NCI-H524 treated with DMSO at 0.1 percent for 48 hours (cell line): ENCODE results near the gene EBF3.

ENCODE experiments used
- DNase-seq: peaks from one replicate; lab custom pipeline; 2025; lab: John Stamatoyannopoulos, UW

EBF3 gene

DNA sequence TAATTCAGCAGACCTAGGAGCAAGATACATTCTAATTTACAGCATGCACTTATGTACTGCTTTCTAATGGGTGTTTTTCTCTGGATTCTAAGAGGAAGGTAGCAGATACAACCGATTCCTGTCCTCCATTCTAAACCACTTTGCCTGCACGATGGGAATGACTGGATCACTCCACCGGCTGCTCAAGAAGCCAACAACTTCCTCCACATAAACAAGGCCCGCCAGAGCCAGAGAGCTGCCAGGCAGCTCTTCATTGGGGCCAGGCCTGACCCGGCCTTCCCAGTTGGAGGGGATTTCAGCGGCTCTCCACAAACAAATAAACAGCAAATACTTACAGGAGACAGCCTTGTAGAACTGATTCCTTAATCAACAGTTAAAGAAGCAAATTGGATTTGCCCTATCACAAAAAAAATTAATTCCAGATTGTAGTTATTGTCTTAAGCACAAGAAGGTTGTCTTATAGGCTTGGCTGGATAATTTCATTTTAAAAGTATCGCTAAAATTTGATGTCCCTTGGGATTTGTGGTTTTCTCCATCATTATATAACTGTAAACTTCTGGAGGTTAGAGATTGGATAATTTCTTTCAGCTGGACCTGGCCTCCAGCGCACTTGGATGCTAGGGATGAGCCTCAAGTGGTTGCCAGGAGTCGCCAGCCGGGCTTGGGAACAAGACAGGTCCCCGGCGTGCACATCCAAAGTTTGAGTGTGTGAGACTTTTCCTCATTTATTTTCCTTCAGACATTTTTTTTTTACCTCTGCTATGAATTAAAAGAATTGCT lies 20.9 kb downstream of the EBF3 start:
- DNase-seq, result no peak

DNA sequence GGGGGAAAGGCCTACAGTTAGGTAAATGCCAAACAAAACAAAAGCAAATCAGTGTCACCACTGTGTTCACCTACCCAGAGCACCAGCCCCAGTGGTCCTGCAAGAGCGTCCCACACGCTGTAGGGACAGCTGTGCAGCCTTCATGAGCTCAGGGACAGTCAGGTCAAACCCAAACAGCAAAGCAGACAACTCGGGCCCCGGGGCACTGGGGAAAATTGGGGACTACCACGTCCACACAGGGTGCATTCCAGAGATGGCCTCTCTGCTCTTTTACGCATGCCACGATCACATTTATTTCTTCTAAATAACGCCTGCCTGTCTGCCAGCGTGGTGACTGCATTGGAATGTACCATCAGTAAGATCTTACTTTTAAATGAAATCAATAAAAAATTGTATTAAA lies 21.7 kb downstream of the EBF3 start:
- no peak for DNase-seq

DNA sequence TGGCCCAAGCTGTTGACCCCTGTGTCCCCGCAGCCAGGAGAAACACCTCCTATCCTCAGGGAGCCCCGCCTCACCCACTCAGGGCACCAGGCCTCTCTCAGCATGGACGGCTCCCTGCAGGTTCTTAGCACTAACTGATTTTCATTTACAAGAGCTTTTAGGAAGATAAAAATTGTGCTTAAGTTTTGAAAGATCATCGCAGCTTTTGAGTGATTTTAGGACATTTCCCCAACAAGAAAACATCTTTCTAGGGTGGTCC lies 22.1 kb downstream of the EBF3 start:
- DNase-seq, result no peak

DNA sequence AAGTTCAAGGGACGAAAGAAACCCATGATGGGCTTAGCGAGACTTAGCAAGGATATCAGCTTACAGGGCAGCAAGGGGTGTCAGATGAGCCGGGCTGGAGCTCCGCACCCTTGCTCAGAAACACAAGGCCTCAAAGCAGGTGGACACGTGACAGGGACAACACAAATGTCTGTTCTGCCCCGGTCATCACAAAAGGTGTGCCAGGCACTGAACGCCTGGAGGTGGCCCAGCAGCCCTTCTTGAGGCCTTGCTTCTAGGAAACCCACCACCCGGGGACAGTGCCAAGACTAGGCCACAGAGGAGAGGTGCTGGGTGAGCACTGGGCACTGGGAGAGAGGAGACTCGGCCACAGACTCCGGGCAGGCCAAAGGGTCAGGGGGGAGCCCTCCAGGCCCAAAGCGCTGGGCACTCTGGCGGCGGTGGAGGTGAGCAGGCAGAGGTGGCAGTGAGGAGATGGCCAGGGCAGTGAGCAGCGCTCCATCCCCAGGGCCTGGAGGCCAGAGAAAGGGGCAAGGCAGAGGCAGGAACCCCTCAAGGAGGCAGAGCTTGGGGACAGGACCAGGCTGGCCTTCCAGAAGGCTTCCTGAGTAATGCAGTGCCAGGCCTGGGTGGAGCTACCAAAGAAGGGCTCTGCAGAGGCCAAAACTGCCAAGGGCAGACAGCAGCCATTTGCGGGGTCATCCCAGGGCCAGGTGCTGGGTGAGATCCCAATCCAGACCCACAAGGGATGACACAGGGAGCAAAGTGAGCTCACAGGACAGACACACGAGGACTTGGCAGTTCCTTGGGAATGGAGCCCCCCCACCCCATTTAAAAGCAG lies 22.7 kb downstream of the EBF3 start:
- DNase-seq, result no peak

DNA sequence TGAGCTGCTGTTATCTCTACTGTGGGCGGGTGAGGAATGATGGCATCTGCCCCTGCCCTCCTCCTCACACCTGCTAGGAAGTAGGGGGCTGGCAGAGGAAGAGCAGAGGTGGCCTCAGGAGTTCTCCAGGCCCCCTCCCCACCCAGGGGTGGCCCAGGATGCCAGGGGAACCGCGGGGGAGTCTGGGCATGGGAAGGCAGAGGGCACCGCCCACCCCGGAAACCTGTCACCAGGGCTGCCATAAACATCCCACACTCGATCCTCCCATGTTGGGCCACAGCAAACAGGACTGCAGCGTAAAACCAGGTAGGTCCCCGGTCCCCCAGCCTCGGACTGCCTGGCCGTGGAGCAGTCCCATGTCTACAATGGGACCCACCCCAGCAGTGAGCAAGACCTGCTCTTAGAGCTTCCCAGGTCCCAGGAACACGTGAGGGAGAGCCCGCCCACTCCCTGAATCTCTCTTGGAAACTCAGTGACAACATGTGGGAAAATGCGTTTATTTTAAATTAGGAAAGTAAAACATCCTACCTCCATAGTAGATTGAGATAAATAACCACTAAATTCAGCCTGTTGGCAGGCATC lies 23.4 kb downstream of the EBF3 start:
- DNase-seq, result no peak

DNA sequence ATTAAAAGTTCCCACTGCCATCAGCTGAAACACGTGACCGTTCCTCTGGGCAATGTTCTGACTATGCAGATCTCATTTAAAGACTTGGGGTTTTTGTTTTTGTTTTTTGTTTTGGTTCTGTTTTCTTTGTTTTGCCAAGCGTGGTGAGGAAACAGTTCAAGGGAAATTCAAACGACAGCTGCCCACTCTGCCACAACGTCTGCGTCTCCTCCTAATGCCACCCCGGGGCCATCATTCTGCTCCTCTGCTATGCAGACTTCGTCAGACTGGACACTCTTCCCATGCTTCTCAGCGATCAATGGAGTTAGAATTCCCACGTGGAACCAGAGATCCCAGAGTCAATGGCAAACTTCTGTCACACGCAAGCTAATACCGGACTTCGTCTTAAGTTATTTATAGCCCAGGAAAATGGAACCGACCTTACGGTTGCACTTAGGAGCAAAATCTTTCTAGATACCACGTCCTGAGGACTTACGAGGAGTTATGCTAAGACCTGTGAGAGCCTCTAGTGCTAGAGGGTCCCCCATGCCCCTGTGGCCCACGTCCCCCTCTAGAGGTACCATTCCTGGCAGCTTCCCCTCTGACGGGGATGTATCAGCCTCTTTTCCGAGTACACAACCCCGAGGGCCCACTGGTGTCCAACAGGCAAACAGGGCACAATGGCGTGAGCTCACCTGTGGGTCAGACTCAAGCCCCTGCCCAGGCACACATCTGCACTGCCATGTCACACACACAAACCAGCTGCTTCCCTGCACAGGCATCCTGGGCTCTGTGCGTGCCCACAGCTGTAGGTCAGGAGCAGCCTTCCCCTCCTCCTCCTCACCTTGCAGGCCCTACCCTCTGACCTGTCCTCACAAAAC lies 24.4 kb downstream of the EBF3 start:
- DNase-seq, result no peak

DNA sequence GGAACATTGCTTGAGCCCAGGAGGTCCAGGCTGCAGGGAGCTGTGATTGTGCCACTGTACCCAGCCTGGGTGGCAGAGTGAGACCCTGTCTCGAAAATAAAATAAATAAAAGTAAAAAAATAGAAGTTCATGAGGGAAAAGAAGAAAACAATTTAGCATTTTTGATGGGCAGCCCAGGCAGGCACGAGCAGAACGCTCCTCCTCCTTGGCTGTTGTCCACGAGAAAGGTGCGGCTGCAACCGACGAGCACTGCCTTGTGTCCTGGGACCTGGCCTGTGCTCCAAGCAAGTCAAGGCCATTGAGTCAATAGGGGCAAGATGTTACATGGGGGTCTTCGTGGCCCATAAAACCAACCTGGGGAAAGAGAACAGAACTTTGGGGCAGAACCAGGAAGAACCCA lies 25.6 kb downstream of the EBF3 start:
- no peak for DNase-seq

DNA sequence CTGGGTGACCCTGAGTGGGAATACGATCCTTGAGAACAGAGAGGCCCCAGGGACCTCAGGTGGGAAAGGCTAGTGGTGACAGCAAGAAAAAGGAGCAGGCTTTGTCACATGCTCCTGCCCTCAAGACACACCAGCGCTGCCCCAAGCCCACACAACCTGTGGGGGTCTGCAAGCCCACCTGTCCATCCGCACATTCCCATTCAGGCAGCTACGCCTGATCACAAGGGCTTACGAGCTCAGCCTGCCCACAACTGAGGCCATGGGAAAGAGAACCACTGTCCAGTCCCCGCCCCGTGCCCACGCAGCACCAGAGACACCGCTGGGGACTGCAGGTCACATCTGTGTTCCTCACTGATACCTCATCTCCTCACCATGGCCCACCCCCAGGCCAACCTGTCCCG lies 26.7 kb downstream of the EBF3 start:
- no peak for DNase-seq

DNA sequence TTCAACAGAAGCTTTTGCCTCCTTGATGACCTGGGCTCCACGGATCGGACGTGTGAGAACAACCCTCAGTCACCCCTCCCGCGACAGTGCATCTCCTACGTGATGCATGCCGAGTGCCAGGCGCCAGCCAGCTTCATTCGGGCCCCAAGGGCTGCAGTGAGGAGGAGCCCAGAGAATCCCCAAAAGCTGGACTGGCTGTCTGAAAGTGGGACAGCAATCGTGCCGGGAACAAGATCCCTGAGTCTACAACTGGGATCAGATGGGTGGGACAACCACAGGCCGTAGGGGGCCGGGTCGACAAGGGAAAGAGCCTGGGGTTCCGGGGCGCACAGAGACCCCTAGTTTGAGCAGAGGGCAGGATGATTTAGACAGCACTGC lies 27.2 kb downstream of the EBF3 start:
- no peak for DNase-seq

DNA sequence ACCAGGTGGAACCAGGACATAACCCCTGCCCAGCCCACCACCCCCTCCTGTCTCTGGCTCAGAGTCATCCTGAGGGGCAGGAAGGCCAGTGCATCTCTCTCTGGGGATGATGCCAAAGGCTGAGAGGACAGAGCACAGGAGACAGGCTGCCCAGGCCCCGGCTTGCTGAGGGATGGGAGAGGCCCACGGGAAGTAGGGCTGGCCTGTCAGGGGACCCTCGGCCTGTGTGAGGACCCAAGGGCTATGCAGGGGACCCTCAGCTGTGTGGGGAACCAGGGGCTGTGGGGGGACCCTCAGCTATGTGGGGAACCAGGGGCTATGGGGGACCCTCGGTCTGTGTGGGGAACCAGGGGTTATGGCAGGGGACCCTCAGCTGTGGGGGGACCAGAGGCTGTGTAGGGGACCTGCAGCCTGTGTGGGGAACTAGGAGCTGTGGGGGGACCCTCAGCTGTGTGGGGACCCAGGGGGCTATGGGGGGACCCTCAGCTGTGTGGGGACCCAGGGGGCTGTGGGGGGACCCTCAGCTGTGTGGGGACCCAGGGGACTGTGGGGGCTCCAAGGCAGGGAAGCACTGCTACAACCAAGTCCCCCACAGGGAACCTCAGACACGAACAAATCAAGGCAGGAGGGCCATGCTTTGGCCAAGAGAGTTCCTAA lies 27.7 kb downstream of the EBF3 start:
- DNase-seq, result no peak

DNA sequence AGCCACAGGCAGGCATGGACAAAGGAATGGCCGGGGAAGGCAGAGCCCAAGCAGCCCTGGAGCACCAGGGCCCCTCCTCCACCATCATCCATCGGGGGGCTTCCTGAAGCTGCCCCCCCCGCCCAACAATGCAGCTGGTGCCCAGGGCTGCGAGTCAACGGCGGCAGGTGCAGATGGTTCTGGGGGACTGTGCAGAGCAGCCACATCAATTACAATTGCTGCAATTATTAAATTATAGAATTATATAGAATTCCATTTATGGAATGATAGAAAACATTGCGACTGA lies 28.3 kb downstream of the EBF3 start:
- no peak for DNase-seq

DNA sequence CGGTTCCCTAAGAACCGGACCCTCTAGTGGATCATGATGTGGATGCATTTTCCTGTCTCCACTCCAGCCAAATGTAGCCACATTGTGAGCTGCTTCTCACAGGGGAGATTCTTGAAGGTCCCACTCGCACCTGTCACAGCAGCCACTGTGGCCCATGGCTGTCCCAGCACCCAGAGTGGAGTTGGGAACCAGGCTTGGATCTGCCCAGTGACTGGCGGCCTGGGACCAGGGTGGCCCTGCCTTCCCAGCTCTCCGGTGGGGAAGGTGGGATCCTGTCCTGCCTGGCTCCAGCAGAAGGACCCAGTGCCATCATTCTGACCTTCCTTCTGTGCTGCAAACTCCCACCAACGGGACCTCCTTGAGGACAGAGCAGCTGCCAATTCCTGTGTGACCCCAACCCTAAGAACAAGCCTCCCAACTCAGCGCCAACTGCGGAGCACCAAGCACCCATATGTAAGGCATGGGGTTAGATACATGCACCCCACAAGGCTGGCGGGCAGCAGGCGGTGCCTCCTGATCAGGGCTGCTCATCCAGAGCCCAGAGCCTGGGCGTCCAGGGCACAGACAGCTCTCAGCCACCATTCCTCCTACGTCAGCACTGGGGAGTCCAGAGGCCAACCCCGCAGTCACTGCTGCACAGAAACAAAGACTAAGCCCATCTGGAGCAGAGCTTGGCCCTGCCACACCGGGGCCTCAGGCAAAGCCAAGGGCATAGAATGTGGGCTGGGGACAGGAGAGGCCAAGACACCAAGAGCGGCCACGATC lies 28.8 kb downstream of the EBF3 start:
- DNase-seq, result no peak

DNA sequence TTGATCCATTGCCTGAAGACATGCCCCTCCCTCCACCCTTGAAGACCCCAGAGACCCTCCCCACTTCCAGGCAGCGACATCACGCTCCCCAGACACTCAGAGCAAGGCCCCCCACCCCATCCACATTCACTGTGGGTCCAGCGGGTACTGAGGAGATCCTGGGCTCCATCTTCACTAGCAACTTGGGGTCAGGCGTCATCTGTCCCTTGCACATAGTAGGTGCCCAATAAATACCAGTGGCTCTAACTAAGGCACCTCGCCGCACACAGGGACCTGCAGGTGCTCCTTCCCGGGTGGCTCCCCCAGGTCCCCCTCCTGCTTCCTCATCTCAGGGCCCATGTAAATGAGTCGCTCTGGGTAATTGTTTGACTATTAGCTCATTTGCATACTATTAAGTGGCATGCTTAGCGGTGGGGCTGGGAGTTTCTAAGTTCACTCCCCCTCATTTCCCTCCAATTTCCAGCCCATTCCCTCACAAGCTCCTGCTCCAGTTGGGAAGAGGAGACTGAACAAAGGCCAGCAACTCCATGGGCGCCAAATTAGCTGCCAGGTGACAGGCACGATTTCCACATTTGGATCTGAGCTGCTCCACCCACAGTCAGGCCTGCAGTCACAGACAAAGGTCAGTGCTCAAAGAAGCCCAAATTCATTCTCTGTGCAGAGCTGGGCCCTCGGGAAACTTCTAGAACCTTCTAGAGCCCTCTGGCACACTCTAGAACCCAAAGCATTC lies 29.7 kb downstream of the EBF3 start:
- DNase-seq, result no peak

DNA sequence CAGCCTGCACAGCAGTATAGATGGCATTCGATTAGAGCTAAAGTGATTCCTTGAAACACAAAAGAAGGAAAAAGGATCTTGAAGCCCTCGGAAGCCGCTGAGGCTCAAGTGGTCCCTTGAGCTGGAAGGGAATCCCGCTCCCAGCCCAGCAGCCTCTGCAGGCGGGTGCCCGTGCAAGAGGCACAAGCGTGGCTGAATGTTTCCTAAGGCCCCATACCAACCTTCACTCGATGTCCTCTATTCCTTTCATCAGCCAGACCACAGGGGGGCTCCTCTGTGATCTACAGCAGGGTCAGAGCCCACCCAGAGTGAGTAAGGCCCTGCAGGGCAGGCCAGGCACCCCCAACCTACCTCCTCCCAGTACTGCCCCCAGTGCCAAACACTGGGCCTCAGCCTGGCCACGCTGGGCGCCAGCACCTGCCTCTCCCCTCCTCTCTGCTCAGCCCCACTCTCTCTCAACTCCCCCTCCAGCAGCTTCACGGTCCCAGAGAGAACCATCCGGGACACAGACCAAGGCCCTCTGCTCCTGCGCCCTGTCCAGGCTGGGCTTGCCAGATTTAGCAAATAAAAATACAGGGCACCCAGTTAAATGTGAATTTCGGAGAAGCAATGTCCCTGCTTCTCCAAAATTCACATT lies 30.5 kb downstream of the EBF3 start:
- no peak for DNase-seq

DNA sequence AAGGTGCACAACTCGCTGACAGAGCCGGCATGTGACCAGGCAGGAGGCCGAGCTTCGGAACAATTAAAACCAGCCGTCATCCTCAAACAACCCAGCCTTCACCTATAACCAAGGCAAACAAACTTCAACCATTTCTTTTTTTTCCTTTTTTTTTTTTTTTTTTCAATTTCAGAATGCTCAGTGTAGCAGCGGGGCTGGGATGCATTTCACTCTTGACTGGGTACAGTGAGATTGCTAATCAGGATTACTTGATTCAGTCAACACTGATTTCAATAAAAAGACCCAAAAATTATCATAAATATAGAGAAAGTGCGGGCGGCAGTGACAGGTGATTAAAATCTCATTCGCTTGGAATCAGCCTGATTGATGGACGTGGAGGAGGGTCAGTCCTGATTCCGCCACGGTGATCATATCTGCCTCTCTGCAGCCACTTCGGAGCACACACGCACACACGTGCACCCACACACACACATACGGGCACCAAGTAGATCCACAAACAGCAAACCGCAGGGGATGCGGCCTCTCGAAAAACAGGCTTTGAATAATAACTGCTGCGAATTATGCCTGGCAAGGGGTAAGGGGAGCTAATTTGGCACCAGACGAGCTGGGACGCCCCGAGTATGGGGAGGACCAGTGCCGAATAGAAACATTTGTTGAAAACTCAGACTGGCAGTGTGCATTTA lies 31.2 kb downstream of the EBF3 start:
- DNase-seq, result no peak

DNA sequence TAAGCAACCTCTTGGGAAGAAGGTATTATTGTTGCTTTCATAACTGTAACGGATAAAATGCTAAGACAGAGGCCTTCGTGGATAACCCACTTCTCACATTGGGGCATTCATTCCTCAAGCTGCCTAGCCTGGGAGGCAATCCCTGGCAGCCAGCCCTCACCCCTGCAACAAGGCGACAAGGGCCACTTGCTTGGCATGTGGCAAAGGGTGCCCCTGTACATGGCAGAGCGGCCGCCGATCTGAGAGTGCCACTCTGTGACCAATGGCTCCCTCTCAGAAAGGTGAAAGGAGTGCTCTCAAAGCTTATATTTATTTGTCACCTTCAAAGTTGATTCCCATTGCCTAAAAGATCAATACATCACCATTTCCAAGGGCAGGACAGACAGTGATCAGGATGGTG lies 31.9 kb downstream of the EBF3 start:
- DNase-seq, result no peak

DNA sequence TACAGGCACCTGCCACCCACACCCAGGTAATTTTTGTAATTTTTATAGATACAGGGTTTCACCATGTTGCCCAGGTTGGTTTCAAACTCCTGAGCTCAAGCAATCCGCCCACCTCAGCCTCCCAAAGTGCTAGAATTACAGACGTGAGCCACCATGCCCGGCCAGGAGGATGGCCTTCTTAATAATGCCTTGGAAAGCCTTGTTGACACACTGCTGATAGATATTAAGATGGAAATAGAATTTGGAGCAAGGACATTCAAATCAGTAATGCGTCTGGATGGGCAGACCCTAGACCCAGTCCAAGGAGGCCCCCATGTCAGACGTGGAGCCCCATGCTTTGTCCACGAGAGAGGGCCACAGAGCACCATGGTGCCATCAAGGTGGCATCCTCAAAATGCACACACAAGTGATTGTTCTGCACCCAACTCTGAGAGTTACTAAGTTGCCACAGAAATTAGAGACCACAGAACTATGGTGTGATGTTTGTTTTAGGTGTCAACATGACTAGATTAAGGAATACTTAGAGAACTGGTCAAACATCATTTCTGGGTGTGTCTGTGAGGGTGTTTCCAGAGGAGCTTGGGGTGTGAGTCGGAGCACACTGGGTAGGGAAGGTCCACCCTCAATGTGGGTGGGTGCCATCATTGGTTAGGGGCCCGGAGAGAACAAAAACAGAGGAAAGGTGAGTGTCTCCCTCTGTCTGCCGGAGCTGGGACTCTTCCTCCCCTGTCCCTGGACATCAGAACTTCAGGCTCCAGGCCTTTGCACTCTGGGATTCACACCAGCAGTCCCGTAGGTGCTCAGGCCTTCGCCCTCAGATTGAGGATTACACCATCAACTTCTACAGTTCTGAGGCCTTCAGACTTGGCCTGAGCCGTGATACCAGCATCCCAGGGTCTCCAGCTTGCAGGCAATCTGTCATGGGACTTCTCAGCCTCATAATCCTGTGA lies 34.5 kb downstream of the EBF3 start:
- no peak for DNase-seq

DNA sequence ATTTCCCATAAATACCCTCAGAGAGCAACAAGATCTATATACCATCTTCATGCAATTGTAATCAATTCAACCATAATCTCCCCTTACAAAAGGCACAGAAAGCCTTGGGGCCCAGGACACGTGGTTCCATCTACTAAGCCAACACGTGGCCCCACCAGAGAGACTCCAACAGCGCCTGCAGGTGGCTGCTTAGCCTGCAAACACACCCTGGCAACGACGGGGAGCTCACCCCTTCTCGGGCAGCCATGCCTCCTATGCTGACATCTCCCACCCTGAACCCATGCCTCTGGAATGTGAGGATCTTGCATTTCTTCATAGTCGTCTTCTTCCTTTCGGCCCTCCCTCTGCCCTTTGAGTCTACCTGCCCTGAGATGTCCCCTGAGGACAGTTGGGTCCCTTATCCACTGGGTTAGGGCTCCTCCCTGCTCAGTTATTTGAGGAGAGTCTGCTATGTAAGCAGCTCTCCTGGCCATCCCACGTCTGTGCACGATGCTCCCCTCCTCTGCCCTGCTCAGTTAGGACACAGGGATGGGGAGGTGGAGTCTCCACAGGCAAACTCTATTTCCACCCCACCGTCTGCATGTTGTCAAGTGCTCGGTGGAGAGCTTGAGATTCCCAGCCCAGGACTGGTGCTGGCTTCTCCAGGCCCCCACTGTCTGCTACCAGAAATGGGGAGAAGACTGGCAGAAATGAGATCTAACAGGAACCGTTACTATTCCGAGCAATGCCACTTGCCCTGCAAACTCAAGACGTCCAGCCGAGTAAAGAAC lies 36.5 kb downstream of the EBF3 start:
- no peak for DNase-seq
